Measurements from ENCODE around the gene SCFD2. TPM values are rescaled to one million over a fixed set of nuclear protein-coding genes. Genes with fewer than 3 reads are reported as not detected.

The SCFD2 gene
- total RNA-seq, 1 donor from 2014 or later = 19.2 TPM

DNA sequence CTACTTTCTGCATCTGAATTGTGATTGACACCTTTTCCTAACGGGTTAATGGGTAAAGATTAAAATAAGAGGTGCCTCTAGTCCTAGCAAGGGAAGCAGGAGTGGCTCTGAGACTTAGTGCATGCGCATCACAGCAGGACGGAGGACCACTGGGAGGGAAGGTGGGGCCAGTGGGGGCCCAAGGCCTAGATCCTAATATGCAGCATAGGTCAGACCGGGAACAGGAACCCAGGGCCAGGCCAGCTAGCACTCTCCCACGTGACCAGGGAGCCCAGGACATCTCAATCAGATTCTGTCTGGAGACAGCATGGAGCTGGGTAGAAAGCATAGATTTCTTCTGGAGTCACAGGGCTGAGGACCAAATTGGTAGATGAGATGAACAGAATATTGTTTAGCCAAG, 448.0 kb downstream of the SCFD2 start:
- DNase-seq = no peak

DNA sequence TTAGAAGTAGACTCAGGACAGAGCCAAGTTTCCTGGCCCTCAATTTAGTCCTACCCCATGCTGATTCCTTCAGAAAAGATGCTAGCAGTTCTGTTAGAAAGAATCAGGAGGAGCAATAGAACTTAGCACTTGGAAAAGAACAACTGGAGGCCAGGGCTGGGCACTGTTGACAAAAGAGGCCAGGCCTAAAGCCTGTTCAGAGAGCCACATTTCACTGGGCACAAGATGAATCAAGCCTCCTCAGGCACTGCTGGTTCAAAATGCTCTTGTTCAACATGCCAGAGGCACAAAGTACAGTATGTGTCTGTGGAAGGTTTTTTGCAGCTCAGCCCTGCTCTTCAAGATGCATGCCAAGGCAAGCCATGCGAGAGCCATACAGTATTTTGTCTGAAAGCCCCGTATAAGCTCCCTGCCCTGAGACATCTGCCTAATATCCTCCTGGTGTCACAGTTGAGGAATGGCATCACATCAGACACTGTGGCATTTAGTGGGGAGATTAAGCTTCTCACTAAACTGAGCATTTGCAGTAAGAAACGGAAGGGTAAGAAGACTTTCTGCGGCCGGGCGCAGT, 450.0 kb downstream of the SCFD2 start:
- DNase-seq = no peak

DNA sequence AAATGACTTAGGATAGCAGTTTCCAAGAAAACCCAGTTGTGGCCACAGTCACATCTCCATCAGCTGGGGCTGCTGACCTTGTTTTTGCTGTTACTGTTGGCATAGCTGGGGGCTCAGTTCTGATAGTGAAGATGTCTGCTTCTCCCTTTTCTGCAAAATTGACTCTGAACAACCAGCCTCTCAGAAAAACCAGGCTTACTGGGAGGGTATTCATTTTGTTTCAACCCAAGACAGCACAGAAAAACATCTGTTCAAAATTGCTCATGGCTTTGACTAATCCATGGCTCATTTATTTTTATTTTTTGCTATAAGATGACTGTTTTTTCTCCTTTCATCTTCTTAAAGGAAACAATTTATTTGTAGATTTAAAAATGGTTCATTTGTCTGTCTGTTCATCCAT, 450.7 kb downstream of the SCFD2 start:
- DNase-seq = no peak

GRCh38 chr4:52914051-52914605, 451.7 kb downstream of the SCFD2 start:
- DNase-seq = no peak

DNA sequence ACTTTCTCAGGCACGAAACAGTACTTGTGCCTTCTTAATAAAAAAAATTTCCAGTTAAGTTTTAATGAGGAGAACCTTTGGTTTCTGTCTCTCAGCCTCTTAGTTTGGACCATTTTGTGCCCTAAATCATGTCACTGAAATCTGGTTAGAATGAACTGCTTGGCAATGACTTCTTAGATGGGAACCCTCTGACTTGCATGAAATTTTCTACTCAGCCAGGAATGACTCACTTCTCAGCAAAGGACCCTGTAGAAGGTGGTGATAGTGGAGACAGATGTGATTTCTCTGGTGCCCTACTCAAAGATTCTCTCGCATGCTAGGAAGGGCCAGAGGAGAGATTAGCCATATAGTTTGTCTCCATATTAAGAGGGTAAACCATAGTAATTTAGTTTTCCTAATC, 453.3 kb downstream of the SCFD2 start:
- no peak for DNase-seq

- DNase-seq = no peak
These were observed 454.1 kb downstream of the SCFD2 start for GRCh38 chr4:52911684-52912294.

DNA sequence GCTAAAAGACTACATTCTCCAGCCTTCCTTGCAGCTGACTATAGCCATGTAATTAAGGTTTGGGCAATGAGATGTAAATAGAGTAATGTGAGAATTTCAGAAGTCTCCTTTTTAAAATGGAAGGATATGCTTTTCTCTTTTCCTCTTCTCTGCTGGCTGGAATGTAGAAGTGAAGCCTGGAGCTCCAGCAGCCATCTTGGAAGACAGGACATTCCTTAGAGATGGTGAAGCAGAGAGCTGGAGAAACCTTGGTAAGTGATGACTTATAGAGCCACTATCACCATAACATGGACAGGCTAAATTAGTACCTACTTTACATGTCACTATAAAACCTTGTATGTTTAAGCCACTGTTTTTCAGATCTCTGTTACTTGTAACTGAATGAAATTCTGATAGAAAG, 455.7 kb downstream of the SCFD2 start:
- DNase-seq = no peak

GRCh38 chr4:52907510-52907909, 458.4 kb downstream of the SCFD2 start:
- no peak for DNase-seq

DNA sequence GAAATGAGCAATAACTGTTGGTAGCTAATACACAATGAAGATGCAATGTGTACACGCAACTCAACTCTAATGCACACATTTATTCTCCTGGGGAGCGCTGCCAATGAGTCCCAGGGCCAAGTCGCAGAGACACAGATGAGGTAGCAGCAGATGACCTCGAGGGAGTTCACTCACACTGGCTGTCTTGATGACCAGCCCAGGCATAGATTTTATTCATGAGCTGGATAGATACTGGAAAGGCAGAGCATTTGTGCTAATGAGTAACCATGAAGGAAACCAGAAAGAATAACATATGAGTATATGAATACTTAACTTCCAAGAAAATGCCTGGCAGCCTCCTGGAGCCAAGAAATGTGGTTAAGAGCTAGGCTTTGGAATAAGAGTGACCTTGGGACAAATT, 461.4 kb downstream of the SCFD2 start:
- DNase-seq = no peak

DNA sequence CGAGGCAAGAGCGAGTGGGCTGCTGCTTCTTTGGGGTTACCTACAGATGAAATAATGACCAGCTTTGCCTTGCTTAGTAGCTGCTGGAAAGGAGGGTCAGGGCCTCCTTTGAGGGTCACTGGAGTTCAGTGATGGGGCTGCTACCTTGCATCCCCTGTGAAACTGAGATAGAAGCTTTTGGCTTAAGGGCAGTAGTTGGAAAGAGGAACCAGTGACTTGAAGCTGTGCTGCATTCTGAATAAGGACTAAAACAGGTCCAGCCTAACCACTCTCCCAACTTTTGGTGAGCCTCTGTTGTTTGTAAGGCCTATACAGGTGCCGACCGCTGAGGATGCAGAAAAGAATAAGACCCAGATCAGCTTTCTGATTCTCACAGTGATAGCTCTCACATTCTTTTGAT, 462.6 kb downstream of the SCFD2 start:
- DNase-seq = no peak

DNA sequence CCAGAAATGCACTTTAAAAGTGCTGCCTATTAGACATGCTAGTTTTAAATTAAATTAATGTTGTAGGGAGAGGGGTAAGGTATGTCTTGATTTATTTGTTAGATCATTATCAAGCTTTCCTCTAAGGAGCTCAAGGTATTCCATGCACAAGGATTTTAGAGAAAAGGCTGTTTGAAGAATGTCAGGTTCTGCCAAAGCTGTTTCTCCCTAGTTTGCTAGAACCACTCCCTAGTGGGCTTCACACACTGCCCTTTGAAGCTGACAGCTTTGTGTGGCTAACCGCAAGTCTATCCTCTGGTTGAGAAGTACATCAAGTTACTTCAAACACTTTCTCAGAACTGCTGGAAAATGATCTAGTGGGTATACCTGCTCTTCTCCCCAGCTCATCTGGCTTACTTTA, 471.4 kb downstream of the SCFD2 start:
- peak; percentile 61 for DNase-seq

DNA sequence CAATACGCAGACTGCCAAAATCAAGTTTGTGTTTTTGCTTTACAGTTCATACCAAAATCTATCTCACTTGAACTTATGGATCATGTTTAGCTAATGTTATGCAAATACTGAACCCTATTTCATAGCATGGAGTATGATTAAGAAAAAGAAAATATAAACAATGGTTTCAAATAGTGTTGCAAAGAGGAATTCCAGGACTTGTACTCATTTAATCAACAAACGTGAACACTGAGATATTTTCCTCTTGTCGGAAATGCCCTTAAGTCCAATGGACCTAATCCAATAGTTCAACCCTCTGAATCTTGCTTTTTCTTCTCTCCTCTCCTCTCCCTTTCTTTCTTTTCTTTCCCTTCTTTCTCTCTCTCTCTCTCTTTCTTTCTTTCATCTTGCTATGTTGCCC, 473.0 kb downstream of the SCFD2 start:
- DNase-seq = no peak

DNA sequence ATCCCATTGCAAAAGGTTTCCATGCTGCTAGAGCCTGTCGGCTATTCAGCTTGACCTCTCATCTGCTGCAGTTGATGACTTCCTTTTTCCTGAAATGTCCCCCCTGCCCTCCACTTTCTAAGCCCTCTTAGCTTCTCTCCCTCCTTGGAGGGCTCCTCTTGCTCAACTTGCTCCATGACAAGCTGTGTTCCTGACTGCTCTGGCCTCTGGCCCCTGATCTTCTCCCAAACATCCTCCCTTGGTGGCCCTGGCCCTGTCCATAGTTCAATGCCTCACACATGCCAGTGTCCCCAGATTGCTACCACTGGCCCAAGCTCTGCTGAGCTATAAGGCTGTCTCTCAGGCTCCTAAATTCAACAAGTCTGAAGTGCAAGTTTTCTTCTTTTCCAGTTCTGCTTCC, 474.1 kb downstream of the SCFD2 start:
- no peak for DNase-seq

DNA sequence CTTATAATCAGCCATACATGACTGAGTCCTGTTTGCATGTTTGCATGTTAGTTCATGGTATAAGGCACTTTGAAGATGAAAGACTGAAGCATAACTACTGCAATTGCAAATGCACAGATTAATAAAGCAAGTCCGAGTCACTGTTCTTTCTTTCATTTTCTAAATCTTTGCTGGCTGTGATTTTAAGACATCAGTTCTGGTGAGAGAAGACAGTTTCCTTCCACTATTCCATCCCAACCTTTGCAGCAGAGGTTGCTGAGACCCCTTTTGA, 475.4 kb downstream of the SCFD2 start:
- DNase-seq = no peak

DNA sequence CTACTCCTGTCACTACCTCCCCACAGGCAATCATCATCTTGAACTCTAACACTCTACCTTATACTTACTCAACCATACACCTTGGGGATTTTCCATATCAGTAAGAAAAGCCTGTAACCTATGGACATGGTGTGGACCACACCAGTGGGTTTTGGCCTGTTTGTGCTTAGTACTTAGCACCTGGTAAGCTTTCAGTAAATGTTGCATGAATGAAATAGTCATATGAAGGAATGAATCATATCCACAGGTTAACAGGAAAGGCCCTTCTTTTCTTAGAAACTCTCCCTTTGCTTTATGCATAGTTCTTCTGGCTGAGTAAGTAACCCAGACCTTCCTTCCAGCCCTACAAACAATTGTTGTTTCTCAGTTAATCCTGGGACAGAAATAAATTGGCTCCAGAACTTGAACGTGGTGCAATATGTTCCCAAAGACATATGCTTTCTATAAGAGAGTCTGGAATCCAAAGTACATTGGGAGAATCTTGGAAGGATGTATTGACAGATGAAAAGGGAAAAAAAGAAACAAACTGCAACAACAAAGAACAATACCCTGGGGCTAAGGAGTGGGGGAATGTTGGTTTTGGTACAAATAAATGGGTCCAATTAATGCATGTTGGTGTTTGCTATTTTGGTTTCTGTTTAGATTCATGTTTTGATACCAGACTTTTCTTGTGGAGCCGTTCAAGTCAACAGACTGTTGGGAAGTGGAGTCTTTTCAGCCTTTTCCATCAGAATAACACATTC, 475.9 kb downstream of the SCFD2 start:
- peak; percentile 97 for DNase-seq

DNA sequence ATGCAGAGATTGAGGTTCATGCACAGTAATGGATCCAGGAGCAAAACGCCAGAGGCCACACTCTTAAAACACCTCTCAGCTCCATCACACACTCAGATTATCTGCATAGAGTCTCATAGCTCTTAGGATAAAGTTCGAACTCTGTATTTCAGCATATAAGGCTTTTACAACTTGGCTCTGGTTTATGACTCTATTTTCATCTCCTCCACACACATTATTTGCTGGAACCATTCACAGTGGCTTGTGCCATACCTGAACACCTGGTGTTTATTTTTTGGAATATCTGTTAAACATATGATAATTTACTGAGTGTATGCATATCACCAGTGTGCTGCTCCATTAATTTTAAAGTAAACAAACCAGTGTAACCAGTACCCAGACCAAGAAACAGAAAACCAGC, 476.5 kb downstream of the SCFD2 start:
- no peak for DNase-seq

DNA sequence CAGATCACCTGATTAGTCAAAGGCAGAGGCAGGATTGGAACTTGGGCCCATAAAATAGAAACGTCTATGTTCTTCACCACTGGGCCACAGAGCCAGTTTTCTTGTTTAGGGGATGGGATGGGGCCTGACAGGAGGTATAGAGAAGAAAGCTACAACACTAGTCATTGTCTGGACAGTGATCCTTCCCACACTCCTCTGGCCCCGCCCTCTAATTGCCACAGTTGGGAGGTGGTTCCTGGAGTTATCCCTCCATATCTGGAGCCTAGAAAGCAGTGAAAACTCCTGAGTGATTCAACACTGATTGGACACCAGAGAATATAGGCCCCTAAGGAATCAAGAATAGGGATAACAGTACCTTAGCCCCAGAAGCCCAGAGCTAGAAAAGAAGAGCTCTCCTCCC, 480.9 kb downstream of the SCFD2 start:
- DNase-seq = no peak

GRCh38 chr4:52883707-52884669, 481.9 kb downstream of the SCFD2 start:
- no peak for DNase-seq

GRCh38 chr4:52883183-52883621, 482.7 kb downstream of the SCFD2 start:
- DNase-seq = no peak

DNA sequence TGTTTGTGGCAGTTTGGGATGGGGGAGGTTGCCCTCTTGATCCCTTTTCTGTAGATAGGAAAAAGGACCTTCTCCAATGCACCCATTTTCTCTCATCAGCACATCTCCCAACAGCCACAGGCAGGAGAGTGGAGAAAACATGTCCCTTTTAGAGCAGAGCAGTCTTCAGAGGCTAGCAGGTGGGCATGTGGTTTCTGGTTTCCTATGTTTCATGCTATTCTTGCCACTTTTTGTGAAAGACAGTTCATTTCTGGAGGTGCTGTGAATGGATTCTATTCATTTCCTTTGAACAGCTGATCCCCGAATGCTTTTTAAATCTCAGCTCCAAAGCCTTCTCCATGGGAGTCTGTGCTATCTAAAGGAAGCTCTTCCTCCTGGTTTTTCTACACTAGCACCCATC, 484.9 kb downstream of the SCFD2 start:
- no peak for DNase-seq

- no peak for DNase-seq
These were observed 486.4 kb downstream of the SCFD2 start for GRCh38 chr4:52879471-52879870.

DNA sequence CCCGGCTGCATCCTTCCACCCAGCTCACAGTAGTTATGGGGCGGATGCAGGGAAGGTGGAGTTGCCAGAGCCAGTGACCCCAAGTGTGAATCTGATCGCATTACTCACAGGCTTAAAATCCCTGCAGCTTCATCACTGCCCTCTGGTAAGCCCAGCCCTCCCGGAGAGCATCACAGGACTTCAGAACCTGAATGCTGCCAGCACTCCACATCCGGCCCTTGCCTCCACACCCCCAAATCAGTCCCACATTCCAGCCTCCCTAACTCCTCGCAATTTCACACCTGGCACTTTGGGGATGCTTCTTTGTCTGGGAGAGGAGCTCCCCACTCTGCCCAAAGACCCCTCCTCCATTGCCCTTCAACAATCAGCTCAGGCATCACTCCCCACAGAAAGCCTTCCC, 488.2 kb downstream of the SCFD2 start:
- no peak for DNase-seq

DNA sequence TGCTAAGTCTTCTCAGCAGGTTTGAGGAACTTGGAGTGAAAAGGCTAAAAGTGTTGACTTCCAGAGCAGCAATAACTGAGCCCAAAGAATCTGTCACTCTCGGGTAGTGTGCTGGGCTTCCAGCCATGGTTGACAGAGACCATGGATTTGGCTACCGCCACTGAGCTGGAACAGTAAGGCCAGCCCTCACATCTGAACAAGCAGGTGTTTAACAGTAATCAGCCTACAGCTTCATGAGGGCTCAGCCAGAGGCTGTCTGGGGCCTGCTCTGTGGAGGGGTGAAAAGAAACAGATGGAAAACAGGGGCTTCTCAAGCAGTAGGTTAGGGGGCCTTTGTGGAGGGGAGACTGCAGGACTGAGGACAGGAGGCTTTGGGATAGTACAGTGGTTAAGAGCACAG, 488.8 kb downstream of the SCFD2 start:
- no peak for DNase-seq
